ENCODE results near the gene RUVBL2.
"Not testable (repeated sequence)": the region's sequence is repeated elsewhere in the genome, so short reads cannot be mapped to it uniquely, and the experiment has no call there.

- TF ChIP-seq, protein P1, sequence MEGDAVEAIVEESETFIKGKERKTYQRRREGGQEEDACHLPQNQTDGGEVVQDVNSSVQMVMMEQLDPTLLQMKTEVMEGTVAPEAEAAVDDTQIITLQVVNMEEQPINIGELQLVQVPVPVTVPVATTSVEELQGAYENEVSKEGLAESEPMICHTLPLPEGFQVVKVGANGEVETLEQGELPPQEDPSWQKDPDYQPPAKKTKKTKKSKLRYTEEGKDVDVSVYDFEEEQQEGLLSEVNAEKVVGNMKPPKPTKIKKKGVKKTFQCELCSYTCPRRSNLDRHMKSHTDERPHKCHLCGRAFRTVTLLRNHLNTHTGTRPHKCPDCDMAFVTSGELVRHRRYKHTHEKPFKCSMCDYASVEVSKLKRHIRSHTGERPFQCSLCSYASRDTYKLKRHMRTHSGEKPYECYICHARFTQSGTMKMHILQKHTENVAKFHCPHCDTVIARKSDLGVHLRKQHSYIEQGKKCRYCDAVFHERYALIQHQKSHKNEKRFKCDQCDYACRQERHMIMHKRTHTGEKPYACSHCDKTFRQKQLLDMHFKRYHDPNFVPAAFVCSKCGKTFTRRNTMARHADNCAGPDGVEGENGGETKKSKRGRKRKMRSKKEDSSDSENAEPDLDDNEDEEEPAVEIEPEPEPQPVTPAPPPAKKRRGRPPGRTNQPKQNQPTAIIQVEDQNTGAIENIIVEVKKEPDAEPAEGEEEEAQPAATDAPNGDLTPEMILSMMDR (IDR thresholded peaks at IDR 0.05): not testable (repeated sequence)
- not testable (repeated sequence) for TF ChIP-seq POLR2A (IDR thresholded peaks at IDR 0.05)
Measured at GRCh38 chr19:49039736-49040135, 46.0 kb downstream of the RUVBL2 start.
